Fibroblast of skin of scalp (primary cell): ENCODE measurements around the gene HSPA1L.
A peak's percentile ranks its signal among the peaks of the same experiment; 100 is the strongest.
"Not testable (repeated sequence)": the region's sequence is repeated elsewhere in the genome, so short reads cannot be mapped to it uniquely, and the experiment has no call there.

Experiments
- DNase-seq: peaks from one replicate; pipeline ENCODE4 v3.0.0-alpha.2; 2013

HSPA1L gene

GRCh38 chr6:31813465-31813849, 1.6 kb downstream of the HSPA1L start:
- DNase-seq, result no peak

- no peak for DNase-seq
Measured at GRCh38 chr6:31811645-31812044, 3.4 kb downstream of the HSPA1L start.

- DNase-seq, result not testable (repeated sequence)
Measured at GRCh38 chr6:31808599-31808998, 6.5 kb downstream of the HSPA1L start.

GRCh38 chr6:31806470-31807272, 8.4 kb downstream of the HSPA1L start, which contains the start of gene LSM2:
LSM2 (minus strand) TSS chr6:31806966; CDS start chr6:31806757, 209 bp downstream.
- peak; percentile 97 for DNase-seq

GRCh38 chr6:31805939-31806469, 9.1 kb downstream of the HSPA1L start:
- DNase-seq, result no peak

GRCh38 chr6:31801031-31801927, 13.8 kb downstream of the HSPA1L start:
- not testable (repeated sequence) for DNase-seq

- DNase-seq, result peak; percentile 44
Measured at GRCh38 chr6:31799781-31800180, 15.3 kb downstream of the HSPA1L start.

GRCh38 chr6:31797588-31797987, 17.5 kb downstream of the HSPA1L start:
- no peak for DNase-seq

GRCh38 chr6:31796993-31797385, 18.1 kb downstream of the HSPA1L start:
- DNase-seq, result no peak

- peak; percentile 91 for DNase-seq
Measured at GRCh38 chr6:31795616-31796298, 19.3 kb downstream of the HSPA1L start, which contains the start of gene VARS1. VARS1 (minus strand) TSS chr6:31795752; CDS start chr6:31795217, 535 bp downstream.

GRCh38 chr6:31794866-31795615, 20.0 kb downstream of the HSPA1L start:
- no peak for DNase-seq

GRCh38 chr6:31794294-31794865, 20.7 kb downstream of the HSPA1L start:
- peak; percentile 46 for DNase-seq

- DNase-seq, result not testable (repeated sequence)
Measured at GRCh38 chr6:31793927-31794245, 21.2 kb downstream of the HSPA1L start.

- DNase-seq, result no peak
Measured at GRCh38 chr6:31792761-31793171, 22.3 kb downstream of the HSPA1L start.

GRCh38 chr6:31792090-31792374, 23.1 kb downstream of the HSPA1L start:
- no peak for DNase-seq

GRCh38 chr6:31791324-31792089, 23.6 kb downstream of the HSPA1L start:
- peak; percentile 56 for DNase-seq

- no peak for DNase-seq
Measured at GRCh38 chr6:31785475-31785874, 29.6 kb downstream of the HSPA1L start.

GRCh38 chr6:31784098-31784925, 30.8 kb downstream of the HSPA1L start:
- no peak for DNase-seq

GRCh38 chr6:31782126-31782855, 32.8 kb downstream of the HSPA1L start:
- no peak for DNase-seq
